GM21723 (cell line): ENCODE results near the gene ANKRD13B.
"Not testable (repeated sequence)": the region's sequence is repeated elsewhere in the genome, so short reads cannot be mapped to it uniquely, and the experiment has no call there.

ENCODE experiments used
- ATAC-seq: cut with Tn5 transposase; IDR thresholded peaks from one replicate; pipeline ENCODE4 v1.9.1; 2021; ENCODE audit warnings: mild to moderate bottlenecking, moderate library complexity; ENCODE audit not compliant: unreplicated experiment

The ANKRD13B gene

DNA sequence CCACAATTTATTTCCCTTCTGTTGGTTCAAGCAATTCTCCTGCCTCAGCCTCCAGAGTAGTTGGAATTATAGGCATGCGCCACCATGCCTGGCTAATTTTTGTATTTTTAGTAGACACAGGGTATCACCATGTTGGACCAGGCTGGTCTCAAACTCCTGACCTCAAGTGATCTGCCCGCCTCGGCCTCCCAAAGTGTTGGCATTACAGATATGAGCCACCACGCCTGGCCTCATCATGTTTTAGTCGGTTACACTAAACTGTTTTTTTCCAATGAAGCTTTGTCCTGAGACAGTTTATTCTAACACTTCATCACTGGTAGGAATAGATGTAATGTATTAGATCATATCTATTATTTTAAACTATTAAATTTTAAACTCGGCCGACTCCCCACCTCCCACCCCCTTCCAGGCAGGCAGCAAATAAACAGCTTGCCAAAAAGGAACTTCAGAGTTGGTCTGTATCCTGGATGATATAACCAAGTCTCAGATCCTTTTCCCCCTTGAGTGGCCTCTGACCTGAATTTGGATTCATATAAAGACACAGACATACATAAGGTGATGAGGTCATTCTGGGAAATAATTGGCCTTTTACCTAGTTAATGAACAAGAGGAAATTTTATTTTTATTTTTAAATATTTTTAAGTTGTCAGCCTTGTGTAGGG lies 48.2 kb downstream of the ANKRD13B start:
- ATAC-seq = no peak

GRCh38 chr17:29642171-29642611 lies 49.3 kb downstream of the ANKRD13B start:
- no peak for ATAC-seq

DNA sequence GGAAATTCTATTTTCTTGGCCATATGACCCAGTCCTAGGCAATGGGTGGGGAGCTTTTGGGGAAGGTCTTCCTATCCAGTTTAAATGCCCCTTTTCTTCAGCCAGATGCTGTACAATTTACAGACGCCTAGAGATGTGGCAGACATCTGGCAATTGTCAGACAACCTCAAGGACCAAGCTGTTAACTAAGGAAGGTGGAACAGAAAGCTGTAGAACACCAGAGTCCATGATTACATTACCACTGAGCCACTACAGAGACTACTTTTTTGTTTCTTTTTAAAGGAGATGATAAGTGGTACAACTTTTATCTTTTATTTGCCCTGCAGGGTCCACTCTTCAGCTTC lies 50.9 kb downstream of the ANKRD13B start:
- ATAC-seq = no peak

- ATAC-seq = no peak
These were observed 52.7 kb downstream of the ANKRD13B start for GRCh38 chr17:29645515-29646051.

DNA sequence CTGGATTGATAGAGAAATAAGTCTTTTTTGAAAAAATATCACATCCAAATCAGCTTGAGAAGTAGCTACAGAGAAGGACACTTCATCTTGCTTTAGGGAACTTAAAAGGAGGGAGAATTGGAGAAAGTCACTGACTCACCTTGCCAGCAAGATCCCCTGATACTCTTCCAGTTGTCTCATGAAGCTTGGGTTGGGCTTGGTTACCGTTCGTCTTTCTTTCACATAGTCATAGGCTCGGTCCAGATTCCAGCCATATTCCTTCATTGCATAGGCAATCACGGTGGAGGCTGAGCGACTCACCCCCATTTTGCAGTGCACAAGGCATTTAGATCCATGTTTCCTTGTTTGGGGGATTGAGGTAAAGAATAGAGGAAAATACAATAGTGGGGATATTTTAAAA lies 55.1 kb downstream of the ANKRD13B start:
- ATAC-seq = no peak

- no peak for ATAC-seq
These were observed 56.4 kb downstream of the ANKRD13B start for GRCh38 chr17:29649359-29649758.

DNA sequence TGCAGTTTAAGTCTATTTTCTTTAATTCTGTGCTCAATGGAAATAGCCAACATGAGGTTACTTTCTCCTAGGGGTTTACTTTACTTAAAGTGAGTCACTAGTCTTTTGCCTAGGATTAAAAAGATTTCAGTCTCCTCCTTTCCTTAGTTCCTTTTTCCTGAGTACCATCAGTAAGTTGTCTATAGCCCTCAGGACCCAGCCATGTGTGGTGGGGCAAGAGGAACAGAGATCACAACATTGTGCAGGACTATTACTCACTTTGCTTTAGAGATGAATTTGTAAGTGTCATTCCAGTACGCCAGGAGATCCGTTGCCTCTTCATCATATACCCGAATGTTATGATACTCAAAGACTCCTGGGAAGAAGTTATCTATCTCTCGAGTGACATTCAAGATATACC lies 57.5 kb downstream of the ANKRD13B start:
- ATAC-seq = no peak

DNA sequence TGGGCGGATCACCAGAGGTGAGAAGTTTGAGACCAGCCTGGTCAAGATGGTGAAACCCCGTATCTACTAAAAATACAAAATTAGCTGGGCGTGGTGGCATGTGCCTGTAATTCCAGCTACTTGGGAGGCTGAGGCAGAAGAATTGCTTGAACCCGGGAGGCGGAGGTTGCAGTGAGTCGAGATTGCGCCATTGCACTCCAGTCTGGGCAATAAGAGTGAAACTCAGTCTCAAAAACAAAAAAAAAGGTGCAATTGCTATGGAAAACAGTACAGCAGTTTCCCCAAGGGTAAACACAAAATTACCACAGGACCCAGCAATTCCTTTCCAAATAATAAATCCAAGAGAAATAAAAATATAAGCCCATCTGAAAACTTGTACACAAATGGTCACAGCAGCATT lies 59.0 kb downstream of the ANKRD13B start:
- ATAC-seq = not testable (repeated sequence)

DNA sequence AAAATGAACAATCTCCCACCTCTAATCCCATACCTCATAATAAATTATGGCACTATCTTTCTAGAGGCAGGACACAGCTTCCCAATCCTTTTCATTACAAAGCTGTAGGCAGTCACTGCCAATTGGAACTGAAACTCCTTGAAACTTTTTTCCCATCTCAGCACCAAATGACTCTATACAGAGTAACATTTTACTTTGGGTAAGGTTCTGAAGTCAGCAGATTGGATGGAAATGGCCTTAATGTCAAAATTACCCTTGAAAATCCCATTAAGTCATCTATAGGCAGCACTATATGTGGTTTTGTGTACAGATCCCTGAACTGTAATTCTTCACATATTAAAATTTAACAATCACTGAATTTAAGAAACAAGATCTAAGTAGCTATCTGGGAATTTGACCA lies 60.0 kb downstream of the ANKRD13B start:
- no peak for ATAC-seq

- ATAC-seq = no peak
These were observed 61.2 kb downstream of the ANKRD13B start for GRCh38 chr17:29653995-29654714.

GRCh38 chr17:29655323-29655722 lies 62.4 kb downstream of the ANKRD13B start:
- no peak for ATAC-seq

DNA sequence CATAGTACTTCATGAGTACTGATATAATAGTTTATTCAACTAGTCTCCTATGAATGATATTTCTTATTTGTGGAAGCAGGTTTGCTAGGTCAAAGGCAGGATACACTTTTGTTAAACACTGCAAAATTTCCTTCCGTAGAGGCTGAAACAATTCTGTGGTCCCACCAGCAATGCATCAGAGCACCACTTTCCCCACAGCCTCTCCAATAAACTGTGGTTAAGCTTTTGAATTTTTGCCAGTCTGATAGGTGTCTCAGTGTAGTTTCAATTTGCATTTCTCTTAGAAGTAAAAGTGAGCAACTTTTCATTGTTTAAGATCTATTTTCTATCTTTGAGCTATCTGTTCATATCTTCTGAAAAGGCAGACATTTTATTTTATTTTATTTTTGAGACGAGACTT lies 66.2 kb downstream of the ANKRD13B start:
- no peak for ATAC-seq

- ATAC-seq = no peak
These were observed 68.3 kb downstream of the ANKRD13B start for GRCh38 chr17:29661213-29661612.

DNA sequence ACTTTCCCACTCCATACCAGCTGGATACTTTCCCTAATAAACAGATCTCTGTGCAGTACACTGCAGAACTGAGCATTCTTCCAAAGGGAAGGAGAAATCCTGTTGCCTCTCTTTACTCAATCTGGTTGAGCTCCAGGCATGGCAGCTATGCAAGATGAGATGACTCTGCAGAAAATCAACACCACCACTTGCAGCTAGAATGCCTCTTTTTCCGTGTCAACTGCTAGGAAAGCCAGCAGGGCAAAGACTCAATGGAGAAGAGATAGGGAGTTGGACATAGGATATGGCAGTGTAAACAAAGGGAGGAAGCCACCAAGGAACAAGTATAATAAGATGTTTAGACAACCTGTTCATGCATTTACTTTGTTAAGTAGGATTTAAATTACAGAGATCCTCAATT lies 70.2 kb downstream of the ANKRD13B start:
- ATAC-seq = no peak
